Astrocyte of the cerebellum (primary cell): Measurements from ENCODE around the gene ACSM4.
"Not testable (repeated sequence)": the region's sequence is repeated elsewhere in the genome, so short reads cannot be mapped to it uniquely, and the experiment has no call there.

Source experiments
- DNase-seq: peaks from one replicate; pipeline ENCODE4 v3.0.0-alpha.2; 2011; ENCODE audit warnings: low read depth
- H3K4me3 ChIP-seq: 2 replicates; pipeline ENCODE4 v1.5.1; 2011; ENCODE audit warnings: mild to moderate bottlenecking, low read depth, low read length, moderate library complexity
- CTCF ChIP-seq: IDR thresholded peaks from 2 replicates; pipeline ENCODE4 v1.5.1; 2012; ENCODE audit warnings: low read length, low read depth, moderate library complexity, mild to moderate bottlenecking; ENCODE audit errors: missing control alignments
- in situ Hi-C: cut with HindIII; loops from 2 replicates; pipeline ENCODE4 v1.10.0; 2017; ENCODE audit warnings: low sequenced_read_pairs

ACSM4 gene

DNA sequence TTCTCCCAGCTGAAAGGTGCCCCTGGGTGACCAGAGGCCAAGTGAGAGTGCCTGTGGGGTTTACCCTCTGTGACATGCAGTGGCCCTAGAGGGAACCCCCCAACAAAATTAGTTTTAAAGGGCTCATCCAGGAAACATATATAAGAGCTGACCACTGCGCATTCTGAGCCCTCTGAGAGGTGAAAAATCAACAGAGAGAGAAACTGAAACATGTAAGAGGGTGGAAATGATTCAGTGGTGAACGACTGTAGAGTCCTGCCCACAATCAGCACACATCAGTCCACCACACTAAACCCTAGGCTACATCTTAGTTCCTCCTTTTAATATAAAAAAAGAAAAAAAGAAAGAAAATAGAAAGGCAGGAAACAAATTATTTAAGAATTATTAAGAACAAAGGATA lies 21.0 kb upstream of the ACSM4 start:
- no peak for DNase-seq
- H3K4me3 ChIP-seq, result no peak overlapping the region
- in situ Hi-C loops, result no loop called here
- no peak for TF ChIP-seq CTCF

GRCh38 chr12:7289743-7290142 lies 14.1 kb upstream of the ACSM4 start:
- in situ Hi-C loops, result no loop called here
- no peak overlapping the region for H3K4me3 ChIP-seq
- no peak for TF ChIP-seq CTCF
- no peak for DNase-seq

DNA sequence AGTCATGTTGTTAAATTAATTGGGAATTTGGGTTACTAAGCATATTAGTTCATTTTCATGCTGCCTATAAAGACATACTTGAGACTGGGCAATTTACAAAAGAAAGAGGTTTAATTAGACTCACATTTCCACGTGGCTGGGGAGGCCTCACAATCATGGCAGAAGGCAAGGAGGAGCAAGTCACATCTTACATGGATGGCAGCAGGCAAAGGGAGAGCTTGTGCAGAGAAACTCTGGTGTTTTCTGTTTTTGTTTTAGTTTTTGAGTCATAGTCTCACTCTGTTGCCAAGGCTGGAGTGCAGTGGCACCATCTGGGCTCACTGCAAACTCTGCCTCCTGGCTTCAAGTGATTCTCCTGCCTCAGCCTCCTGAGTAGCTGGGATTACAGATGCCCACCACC lies 13.3 kb upstream of the ACSM4 start:
- H3K4me3 ChIP-seq, DNase-seq, in situ Hi-C loops: not testable (repeated sequence)

DNA sequence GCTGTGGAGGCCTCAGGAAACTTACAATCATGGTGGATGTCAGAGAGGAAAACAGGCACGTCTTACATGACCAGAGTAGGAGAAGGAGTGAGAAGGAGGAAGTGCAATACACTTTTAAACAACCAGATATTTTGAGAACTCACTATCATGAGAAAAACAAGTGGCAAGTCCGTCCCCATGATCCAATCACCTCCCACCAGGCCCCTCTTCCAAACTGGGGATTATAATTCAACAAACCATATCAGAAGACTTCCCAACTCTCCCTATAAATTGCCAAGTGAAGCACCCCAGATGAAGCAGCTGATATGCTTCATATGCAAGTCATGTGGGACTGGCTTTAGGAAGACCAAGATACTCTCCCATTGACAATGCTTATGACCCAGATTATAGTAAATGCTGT lies 11.6 kb upstream of the ACSM4 start:
- DNase-seq, result no peak
- in situ Hi-C loops, result no loop called here
- no peak for TF ChIP-seq CTCF
- no peak overlapping the region for H3K4me3 ChIP-seq

- no peak for TF ChIP-seq CTCF
- DNase-seq, result no peak
- no peak overlapping the region for H3K4me3 ChIP-seq
- in situ Hi-C loops, result no loop called here
Measured at GRCh38 chr12:7293670-7294069, 10.2 kb upstream of the ACSM4 start.

GRCh38 chr12:7295529-7295928 lies 8.3 kb upstream of the ACSM4 start:
- in situ Hi-C loops, result no loop called here
- no peak overlapping the region for H3K4me3 ChIP-seq
- DNase-seq, result no peak
- no peak for TF ChIP-seq CTCF

DNA sequence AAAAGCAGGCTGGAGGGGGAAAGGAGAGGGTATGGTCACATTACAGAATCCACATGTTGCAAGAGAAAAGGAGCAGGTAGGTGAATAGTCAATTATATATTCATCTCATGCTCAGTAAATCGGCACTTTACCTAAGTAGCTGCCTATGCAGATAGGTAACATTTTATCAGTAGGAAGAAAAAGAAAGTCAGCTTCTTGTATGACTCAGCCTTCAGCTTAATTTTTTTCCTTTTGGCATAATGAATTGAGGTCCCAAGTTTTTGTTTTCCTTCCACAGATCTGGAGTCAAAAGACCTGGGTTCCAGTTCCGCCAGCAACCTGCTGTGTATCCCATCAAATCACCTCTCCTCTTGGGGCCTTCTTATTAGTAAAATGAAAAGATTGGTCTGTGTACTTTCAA lies 6.0 kb upstream of the ACSM4 start:
- H3K4me3 ChIP-seq, result no peak overlapping the region
- no peak for DNase-seq
- in situ Hi-C loops, result no loop called here

More for the DNA sequence above, 6.0 kb upstream of the ACSM4 start:
- no peak for TF ChIP-seq CTCF
